Skeletal muscle cell (primary cell): ENCODE measurements around the gene TBC1D16.
"Not testable (repeated sequence)": the region's sequence is repeated elsewhere in the genome, so short reads cannot be mapped to it uniquely, and the experiment has no call there.

Experiments
- DNase-seq: peaks from one replicate; pipeline ENCODE4 v3.0.0-alpha.2; 2010; ENCODE audit warnings: low read depth
- H3K4me3 ChIP-seq: 2 replicates; pipeline ENCODE4 v1.5.1; 2011; ENCODE audit warnings: low read depth, mild to moderate bottlenecking, control low read depth, low read length, moderate library complexity

The TBC1D16 gene

DNA sequence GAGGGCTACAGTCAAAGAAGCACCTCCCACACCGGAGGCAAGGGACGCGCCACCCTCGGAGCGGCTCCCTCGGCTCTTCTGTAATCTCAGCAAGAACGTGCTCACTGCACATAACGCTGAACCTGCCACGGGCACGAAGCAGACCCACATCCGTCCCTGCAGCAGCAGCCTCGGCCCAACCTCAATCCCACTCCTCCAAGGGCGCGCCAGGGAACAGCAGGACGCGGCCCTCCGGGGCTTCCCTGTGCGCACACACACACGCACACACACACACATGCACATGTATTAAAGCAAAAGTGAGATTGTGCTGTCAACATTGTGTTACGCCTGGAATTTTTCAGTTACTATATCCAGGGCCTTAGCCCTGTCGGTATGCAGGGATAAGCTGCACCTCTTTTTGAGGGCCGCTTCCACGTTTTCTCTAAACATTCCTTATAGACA, 54.0 kb downstream of the TBC1D16 start:
- H3K4me3 ChIP-seq = no peak overlapping the region
- DNase-seq = no peak

DNA sequence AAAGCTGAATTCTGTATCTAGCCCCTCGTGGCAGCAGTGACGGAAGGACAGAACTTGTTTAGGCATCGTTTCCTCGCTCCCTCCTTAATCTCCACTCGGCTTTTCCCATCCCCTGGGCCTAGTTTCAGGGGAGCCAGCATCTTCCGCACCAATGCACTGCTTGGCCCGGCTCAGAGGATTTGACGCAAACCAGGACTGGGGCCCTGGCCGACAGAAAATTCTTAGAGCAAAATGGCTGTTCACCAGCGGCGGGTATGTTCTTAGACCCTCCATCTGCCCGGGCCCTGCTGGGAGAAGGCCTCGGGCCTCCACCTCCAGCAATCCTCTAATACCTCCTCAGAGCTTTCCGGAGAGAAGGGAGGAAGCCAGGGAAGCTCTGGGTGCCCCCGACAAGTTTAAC, 54.6 kb downstream of the TBC1D16 start:
- H3K4me3 ChIP-seq = no peak overlapping the region
- DNase-seq = no peak

DNA sequence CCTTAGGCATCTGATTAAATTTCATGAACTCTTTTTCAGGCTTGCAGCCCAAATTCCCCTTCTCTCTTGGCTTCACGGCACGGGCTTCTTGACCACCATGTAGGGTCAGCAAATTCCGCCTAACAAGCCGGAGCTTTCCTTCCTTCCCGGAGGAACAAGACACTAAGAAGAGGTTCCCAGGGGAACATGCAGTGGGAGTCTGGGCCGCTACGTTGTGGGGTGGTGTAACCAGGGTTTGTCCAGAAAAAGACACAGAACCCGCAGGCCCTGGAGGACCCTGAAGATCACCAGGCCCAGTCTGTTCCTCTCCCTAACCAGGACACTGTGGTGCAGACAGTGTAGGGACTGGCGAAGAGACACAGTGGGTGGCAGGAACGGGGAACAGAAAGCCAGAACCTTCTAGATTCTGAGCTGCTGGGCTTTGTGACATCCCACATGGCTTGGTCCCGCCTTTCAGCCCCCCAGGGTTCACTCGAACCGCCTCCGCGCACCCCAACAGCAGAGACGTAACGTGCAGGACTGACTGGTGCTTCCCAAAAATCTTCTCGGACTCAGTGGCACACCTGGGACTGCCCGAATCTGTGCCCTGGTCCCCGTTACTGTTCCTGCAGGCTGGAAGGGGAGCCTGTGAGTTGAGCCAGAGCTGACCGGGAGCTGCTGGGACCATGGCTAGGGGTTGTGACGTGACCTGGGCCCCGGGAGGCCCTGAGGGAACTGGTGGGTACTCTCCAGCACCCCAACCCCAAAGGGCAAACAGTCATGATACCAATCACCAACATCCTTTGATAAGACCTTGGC, 55.2 kb downstream of the TBC1D16 start:
- no peak for DNase-seq
- H3K4me3 ChIP-seq = no peak overlapping the region

DNA sequence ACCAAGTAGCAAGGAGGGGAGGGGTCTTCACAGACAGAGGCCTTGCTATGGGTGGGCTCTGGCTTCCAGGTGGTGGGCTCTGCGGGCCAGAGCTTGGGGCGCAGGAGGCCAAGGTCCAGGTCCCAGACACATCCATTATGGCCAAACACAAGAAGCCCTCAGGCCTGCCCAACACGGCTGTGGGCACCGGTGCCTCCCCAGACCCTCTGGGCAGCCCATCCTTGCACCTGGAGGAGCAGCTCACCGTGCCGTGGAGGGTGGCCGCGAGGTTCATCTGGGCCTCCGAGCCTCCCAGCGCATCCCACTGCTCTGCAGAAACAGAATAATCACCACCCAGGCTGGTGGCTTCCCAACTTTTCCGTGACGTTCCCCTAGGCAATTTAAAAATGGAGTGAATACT, 55.9 kb downstream of the TBC1D16 start:
- no peak for DNase-seq
- no peak overlapping the region for H3K4me3 ChIP-seq

DNA sequence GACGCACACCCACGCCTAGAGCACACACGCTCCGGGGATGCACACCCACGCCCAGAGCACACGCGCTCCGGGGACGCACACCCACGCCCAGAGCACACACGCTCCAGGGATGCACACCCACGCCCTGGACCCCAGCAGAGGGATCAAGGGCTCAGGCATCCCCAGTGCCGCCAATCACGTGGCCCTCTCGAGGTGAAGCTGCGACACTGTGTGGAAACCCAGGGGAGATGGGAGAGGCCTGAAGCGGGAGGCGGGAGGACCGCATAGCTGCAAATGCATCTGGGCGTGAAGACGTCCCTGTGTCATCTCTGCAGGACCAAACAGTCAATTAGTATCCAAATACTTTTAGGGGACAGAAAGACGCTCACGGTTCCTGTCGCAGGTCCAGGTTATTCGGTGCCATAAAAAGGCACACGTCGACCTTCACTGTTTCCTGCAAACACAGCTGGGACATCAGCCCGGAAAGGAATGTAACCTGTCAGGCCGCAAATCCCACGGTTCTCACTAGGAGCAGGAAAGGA, 56.4 kb downstream of the TBC1D16 start:
- no peak for DNase-seq
- no peak overlapping the region for H3K4me3 ChIP-seq

DNA sequence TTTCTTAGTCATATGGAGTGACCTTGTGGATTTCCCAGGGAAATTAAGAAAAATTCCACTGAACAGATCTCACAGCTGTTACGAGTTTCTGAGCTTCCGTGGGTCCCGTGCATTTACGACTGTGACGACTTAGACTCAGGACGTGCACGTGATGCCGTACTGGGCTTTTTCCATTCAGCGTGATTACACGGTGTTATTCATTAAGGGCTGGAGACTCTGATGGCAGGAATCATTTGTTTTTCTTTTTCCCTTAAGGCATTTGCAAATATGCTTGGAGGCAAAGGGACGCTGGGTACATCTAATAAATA, 57.2 kb downstream of the TBC1D16 start:
- H3K4me3 ChIP-seq = no peak overlapping the region
- no peak for DNase-seq

DNA sequence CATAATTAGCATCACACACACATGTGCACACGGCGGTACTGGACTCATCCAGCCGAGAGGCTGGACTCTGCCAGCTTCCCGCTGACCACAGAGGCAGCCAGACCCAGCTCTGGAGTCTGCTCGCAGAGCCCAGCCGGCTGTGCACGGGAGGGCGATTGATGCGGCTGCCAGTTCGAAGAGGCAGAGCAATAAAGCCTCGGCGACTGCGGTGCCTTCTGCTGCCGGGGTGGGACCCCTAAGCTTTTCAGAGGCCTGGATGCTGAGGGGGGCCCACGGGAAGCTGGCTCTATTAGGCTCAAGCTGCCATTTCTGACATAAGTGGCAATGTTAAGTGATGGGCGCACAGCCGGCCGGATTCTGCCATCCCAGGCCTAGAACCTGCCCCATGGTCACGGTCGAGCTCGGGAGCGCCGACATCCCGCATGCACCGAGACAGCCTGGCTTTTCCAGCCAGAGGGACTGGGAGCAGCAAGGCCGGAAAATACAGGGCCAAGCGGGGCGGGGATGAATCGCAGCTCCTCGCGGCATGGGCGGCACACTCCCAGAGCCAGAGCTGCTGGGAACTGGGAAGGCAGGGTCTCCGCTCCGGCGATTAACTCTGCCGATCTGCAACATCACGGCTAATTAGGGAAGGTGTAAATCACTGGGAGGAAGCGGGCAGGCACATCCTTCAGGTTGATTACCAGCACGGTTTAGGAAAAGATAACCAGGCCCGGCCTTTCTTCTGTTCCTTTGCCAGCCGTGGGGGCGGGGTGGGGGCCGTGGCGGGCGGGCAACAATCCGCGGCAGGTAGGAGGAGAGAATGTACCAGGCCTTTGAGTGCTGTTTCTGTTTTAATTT, 57.7 kb downstream of the TBC1D16 start:
- no peak for DNase-seq
- no peak overlapping the region for H3K4me3 ChIP-seq

DNA sequence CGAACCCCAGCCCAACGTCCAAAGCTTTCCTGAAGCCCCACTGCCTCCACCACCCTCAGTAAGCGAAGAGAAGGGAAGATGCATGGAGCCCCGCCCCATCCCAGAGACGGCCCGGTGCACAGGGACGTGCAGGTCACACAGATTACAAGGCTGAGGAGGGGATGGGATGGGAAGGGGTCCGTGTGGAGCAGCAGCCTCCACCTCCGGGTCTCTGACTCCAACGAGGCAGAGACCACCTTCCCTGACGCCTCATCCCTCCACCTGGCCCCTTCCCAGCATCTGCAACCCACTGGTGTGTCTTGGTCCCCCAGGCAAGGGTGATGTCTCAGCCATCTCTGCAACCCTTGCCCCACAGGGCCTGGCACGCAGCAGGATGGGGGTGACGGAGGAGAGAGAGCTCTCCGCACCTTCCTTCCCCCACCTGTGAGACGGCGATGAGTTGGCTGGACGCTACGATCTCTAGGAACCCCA, 58.5 kb downstream of the TBC1D16 start:
- H3K4me3 ChIP-seq = no peak overlapping the region
- no peak for DNase-seq

DNA sequence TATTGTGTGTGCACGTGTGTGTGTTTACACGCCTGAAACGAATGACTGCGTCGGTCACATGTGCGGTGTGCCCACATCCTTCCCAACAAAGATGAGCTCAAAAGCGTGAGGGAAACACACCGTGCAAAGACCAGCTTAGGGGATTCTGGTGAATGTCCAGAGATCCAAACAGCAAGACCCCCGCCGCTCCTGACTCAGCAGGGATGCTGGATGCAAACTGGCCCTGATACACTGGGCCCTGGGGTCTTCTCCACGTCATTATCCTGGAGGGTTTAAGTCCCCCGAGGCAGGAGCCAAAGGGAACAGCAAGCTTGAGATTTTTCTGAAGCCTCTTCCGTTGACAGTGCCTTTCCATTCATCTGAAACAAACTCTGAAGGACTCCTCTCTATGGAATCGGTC, 59.2 kb downstream of the TBC1D16 start:
- DNase-seq = no peak
- H3K4me3 ChIP-seq = no peak overlapping the region

DNA sequence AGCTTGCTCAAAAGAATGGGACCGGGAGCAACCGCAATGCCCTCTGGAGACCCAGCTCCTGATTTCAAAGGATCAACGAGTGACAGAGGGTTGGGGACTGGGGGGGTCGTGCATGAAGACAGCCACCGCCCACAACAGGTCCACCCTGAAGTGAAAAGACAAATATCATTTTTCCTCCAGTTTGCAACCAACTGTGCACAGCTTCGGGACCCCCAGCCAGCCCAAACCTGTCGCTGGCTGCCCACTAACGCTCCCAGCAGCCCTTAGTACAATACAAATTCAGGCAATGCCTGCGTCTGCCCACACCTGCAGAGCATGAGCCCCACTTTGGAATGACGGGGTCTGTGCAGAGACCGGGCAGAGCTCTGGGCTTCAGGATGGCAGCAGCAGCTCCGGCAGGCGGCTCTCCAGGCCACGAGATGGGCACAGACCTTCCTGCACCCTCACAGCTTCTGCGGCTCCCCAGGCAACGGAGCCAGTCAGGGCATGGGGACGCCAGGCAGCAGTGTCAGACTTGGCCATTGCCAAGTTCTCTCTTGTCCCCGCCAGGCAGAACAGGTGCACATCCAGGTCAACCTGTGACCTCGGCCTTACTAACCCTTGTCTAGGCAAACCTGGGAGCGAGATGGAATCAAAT, 60.1 kb downstream of the TBC1D16 start:
- DNase-seq = no peak
- H3K4me3 ChIP-seq = no peak overlapping the region

DNA sequence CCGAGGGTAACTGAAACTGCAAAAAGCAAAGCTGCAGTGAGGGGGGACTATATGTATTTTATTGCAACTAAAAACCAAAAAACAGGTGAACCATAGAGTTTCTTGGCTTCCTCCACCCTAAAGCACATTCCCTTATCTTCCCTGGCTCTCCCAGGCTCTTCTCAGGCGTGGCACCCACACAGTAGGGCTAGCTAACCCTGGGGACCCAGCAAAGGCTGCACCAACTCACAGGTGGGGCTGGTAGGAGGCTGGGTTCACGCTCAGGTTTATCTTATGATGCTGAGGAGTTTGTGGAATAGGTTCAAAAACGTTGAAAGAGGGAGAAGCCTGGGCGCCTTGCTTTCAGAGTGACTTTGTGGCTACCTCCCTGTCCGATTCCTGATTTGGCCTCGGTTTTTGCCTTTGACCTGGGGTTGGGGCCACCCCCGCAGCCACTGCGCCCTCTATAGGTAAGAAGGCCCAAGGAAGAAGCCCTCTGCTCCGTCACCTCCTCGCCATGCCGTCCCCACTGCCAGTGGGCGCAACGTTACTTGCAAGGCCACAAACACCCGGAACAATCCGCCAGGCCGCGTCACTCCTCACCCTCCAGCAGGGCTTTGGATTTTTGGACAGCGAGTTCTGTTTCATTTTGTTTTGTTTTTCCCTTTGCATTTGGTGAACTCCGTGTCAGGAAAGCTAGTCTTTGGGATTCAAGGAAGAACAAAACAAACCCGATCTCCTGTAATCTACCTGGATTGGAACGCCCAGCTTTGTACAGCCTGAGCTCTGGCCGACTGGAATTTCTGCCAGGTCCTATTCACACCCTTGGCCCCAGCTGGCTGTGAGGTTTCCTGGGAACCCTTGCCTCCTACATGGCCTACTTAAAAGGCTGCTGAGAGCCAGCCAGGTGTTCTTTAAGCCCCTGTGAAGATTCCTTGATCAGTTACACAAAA, 60.8 kb downstream of the TBC1D16 start:
- H3K4me3 ChIP-seq = no peak overlapping the region
- no peak for DNase-seq

DNA sequence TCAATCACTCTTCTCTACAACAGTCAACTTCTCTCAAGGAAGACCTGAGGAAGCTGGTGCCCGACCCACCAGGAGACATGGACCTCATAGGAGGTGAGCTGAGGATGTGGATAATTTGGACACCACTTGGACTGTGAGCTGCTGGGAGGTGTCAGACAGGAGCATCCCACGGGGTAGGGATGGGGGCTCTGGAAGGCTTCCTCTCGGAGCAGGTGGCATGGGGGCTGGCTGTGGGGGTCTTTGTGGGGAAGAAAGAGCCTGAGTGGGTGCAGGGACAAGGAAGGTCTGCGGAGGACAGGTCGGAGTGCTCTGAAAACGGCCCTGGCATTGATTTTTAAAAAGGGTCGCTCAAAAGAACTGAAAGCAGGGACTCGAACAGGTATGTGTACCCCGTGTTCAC, 64.0 kb downstream of the TBC1D16 start:
- no peak overlapping the region for H3K4me3 ChIP-seq
- DNase-seq = no peak

DNA sequence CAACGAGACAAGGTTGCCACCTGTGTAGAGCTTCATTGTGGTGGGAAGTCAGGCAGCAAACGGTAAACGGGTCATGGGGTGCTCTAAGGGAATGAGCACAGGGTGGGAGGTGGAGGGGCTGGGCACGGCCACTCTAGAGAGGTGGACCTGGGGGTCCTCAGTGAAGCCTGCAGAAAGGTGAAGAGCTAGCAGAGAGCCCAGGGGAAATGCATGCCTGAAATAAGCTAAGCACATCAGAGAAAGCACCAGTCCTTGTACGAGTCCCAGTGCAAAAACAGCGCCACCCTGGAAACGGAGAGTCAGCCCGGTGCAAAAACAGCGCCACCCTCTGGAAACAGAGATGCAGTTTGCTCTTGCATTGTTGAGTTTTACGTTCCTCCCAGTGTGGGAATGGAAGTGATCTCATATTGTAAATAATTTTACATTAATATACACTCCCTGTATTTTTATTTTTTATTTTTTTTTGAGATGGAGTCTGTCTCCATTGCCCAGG, 65.0 kb downstream of the TBC1D16 start:
- no peak for DNase-seq

DNA sequence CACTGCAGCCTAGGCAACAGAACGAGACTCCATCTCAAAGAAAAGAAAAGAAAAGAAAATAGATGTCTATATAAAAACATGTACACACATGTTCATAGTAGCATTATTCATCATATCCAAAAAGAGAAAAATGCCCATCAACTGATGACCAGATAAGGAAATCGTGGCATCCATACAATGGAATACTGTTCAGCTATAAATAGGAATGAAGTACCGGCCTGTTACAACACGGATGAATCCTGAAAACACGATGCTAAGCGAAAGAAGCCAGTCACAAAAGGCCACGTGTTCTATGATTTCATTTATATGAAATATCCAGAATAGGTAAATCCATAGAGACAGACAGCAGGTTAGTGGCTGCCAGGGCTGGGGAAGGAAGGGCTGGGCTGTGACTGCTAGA, 65.8 kb downstream of the TBC1D16 start:
- no peak for DNase-seq
- no peak overlapping the region for H3K4me3 ChIP-seq

More for the DNA sequence above, 65.0 kb downstream of the TBC1D16 start:
- H3K4me3 ChIP-seq = no peak overlapping the region

DNA sequence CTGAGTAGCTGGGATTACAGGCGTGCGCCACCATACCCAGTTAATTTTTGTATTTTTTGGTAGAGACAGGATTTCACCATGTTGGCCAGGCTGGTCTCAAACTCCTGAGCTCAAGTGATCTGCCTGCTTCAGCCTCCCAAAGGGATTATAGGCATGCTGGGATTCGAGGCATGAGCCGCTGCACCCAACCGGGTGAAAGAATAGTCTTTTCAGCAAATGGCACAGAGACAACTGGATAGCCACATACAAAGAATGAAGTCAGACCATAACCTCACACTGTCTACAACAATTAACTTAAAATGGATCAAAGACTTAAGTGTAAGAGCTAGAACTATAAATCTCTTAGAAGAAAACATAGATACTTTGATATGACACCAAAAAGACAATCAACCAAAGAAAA, 67.6 kb downstream of the TBC1D16 start:
- DNase-seq = no peak
- H3K4me3 ChIP-seq = no peak overlapping the region

DNA sequence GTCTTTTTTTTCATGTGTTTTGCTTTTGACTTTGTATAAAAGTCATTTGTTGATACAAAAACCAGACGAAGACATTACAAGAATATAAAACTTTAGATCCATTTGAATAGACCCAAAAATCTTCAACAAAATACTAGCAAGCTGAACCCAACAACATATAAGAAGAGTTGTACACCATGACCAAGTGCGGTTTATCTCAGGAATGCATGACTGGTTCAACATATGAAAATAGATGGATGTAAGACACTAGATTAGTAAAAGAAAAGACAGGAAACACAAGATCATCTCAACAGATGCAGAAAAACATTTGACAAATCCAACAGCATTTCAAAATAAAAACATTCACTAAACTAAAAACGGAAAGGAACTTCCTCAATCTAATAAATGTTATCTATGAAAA, 69.0 kb downstream of the TBC1D16 start:
- DNase-seq = no peak

DNA sequence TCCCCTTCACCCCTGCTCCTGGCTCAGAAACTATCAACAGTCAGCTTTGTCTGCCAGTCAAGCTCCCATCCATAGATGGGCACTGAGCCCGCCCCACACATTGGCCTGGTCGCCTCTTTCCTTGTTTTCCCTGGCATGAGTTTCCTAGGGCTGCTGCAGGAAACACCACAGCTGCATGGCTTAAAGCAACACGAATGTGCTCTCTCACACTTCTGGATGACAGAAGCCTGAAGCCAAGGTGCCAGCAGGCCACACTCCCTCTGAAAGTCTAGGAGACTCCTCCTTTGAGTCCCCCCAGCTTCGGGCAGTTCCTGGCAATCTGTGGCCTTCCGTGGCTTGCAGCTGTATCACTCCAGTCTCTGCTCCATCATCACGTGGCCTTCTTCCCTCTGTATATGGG, 69.9 kb downstream of the TBC1D16 start:
- no peak overlapping the region for H3K4me3 ChIP-seq
- DNase-seq = no peak

More for the DNA sequence above, 69.0 kb downstream of the TBC1D16 start:
- no peak overlapping the region for H3K4me3 ChIP-seq

DNA sequence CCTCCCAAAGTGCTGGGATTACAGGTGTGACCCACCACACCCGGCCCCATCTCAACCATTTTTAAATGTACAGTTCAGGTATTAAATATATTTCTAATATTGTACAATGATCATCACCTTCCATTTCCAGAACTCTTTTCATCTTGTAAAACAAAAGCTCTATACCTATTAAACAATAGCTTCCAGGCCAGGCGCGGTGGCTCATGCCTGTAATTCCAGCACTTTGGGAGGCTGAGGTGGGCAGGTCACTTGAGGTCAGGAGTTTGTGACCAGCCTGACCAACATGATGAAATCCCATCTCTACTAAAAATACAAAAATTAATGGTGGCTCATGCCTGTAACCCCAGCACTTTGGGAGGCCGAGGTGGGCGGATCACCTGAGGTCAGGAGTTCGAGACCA, 73.2 kb downstream of the TBC1D16 start:
- DNase-seq, H3K4me3 ChIP-seq: not testable (repeated sequence)

DNA sequence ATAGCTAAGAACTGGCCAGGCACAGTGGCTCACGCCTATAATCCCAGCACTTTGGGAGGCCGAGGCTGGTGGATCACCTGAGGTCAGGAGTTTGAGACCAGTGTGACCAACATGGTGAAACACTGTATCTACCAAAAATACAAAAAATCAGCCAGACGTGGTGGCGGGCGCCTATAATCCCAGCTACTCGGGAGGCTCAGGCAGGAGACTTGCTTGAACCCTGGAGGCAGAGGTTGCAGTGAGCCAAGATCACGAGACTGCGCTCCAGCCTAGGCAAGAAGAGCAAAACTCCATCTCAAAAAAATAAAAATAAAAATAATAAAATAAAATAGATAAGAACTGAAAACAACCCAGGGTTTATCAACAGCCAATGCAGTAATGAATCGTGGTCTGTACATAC, 74.1 kb downstream of the TBC1D16 start:
- DNase-seq, H3K4me3 ChIP-seq: not testable (repeated sequence)
